GM12878 (cell line): ENCODE results near the gene TOX4. TPM values are rescaled to one million over a fixed set of nuclear protein-coding genes. Genes with fewer than 3 reads are reported as not detected.

Experiments
- ATAC-seq: fragments of 200-7000 bp; cut with Tn5 transposase; 3 replicates; pipeline ENCODE4 v1.9.1; 2020; ENCODE audit warnings: mild to moderate bottlenecking, moderate library complexity
- BruUV-seq: library from RNA; stranded (reverse); fragments of 400-500 nt; replicated peaks from 2 replicates; lab custom pipeline; 2021; lab: Mats Ljungman, UMichigan
- CTCF ChIA-PET: fragments of 300-600 bp; sonication (Branson Sonifier 250); formaldehyde crosslinking; extraction: SDS; loops from one replicate; lab custom pipeline; 2021; ENCODE audit warnings: inconsistent platforms; lab: Yijun Ruan, JAX
- POLR2A ChIA-PET: fragments of 350-600 bp; formaldehyde crosslinking; extraction: SDS; loops from one replicate; lab custom pipeline; 2021; ENCODE audit warnings: inconsistent platforms; lab: Charles Lee
- RAD21 ChIA-PET: fragments of 300-600 bp; sonication (Branson Sonifier 250); formaldehyde crosslinking; loops from one replicate; lab custom pipeline; 2023; ENCODE audit warnings: antibody characterized with exemption; ENCODE audit not compliant: unreplicated experiment; lab: Charles Lee
- SMC1A ChIA-PET: fragments of 300-600 bp; sonication (Branson Sonifier 250); formaldehyde crosslinking; loops from one replicate; lab custom pipeline; 2023; ENCODE audit not compliant: unreplicated experiment, uncharacterized antibody; lab: Charles Lee
- DNase-seq: peaks from one replicate; pipeline ENCODE4 v3.0.0-alpha.2; 2011; ENCODE audit warnings: low read depth, low spot score
- FAIRE-seq: peaks from 3 replicates; lab custom pipeline; 2011; peaks lifted over from hg19 to GRCh38; lab: Jason Lieb, UNC
- H2AFZ ChIP-seq: 2 replicates; pipeline ENCODE4 v1.6.0; 2011; ENCODE audit warnings: low read depth, low read length, control low read depth; ENCODE audit not compliant: control insufficient read depth
- H3K27ac ChIP-seq: 2 replicates; pipeline ENCODE4 v1.5.1; 2011; ENCODE audit warnings: control low read depth; ENCODE audit not compliant: control insufficient read depth, insufficient read depth
- H3K27me3 ChIP-seq, 2 experiments: replicated peaks in 1 of 2; 2 replicates each; pipeline versions ENCODE4 v1.6.0 to v1.6.1; 2011; ENCODE audit warnings: low read length in 1 of 2; ENCODE audit not compliant: control insufficient read depth in 2 of 2, insufficient read depth in 2 of 2
- H3K36me3 ChIP-seq, 2 experiments: 2 replicates each; pipeline ENCODE4 v1.5.1; 2011; ENCODE audit warnings: low read length in 1 of 2; ENCODE audit not compliant: control insufficient read depth in 2 of 2, insufficient read depth in 2 of 2
- H3K4me1 ChIP-seq: 2 replicates; pipeline ENCODE4 v1.6.1; 2011; ENCODE audit warnings: mild to moderate bottlenecking, low read length, moderate library complexity, mixed read lengths; ENCODE audit not compliant: control insufficient read depth, insufficient read depth
- H3K4me2 ChIP-seq: 2 replicates; pipeline ENCODE4 v1.6.0; 2011; ENCODE audit warnings: control low read depth; ENCODE audit not compliant: control insufficient read depth, insufficient read depth
- H3K4me3 ChIP-seq: fragments of 200-600 bp; sonication (generic); 2 replicates; pipeline ENCODE4 v1.5.1; 2016
- H3K79me2 ChIP-seq: 2 replicates; pipeline ENCODE4 v1.6.0; 2011; ENCODE audit warnings: low read length; ENCODE audit not compliant: control insufficient read depth, insufficient read depth
- H3K9ac ChIP-seq: 2 replicates; pipeline ENCODE4 v1.8.0; 2011; ENCODE audit warnings: low read length, control low read depth, mixed read lengths; ENCODE audit not compliant: control insufficient read depth, insufficient read depth
- H3K9me3 ChIP-seq: replicated peaks from 3 replicates; pipeline ENCODE4 v1.5.1; 2011; ENCODE audit warnings: mild to moderate bottlenecking, low read length; ENCODE audit not compliant: control insufficient read depth, insufficient read depth
- H4K20me1 ChIP-seq: 2 replicates; pipeline ENCODE4 v1.6.0; 2011; ENCODE audit not compliant: control insufficient read depth, insufficient read depth
- ATF7 ChIP-seq: fragments of 450-650 bp; IDR thresholded peaks from 2 replicates; pipeline ENCODE4 v1.6.1; 2016; ENCODE audit warnings: low read depth, mild to moderate bottlenecking
- BCLAF1 ChIP-seq: fragments of 450-650 bp; IDR thresholded peaks from 2 replicates; pipeline ENCODE4 v1.6.1; 2017; ENCODE audit warnings: antibody characterized with exemption, mild to moderate bottlenecking, moderate library complexity
- CHD2 ChIP-seq: IDR thresholded peaks from 2 replicates; pipeline ENCODE4 v1.6.1; 2011; ENCODE audit warnings: low read depth, low read length, improper control_type of control experiment, borderline replicate concordance
- EP300 ChIP-seq, 2 experiments: fragments of 150-350 bp in 1 of 2; IDR thresholded peaks; 2 replicates each; pipeline ENCODE4 v1.6.1; 2011 to 2012; ENCODE audit warnings: low read depth in 2 of 2, low read length in 2 of 2, borderline replicate concordance in 1 of 2, improper control_type of control experiment in 1 of 2, inconsistent platforms in 1 of 2; ENCODE audit not compliant: control insufficient read depth in 1 of 2
- FOXK2 ChIP-seq: fragments of 450-650 bp; IDR thresholded peaks from 2 replicates; pipeline ENCODE4 v1.6.1; 2017; ENCODE audit warnings: mild to moderate bottlenecking, moderate library complexity
- IKZF1 ChIP-seq: fragments of 450-650 bp; conservative IDR thresholded peaks from 2 replicates; pipeline ENCODE4 v1.6.1; 2017; ENCODE audit warnings: antibody characterized with exemption, mild to moderate bottlenecking
- IKZF2 ChIP-seq, 2 experiments: fragments of 450-650 bp; IDR thresholded peaks; 2 replicates each; pipeline ENCODE4 v1.6.1; 2017; ENCODE audit warnings: mild to moderate bottlenecking in 2 of 2, moderate library complexity in 2 of 2
- MEF2B ChIP-seq: fragments of 450-650 bp; IDR thresholded peaks from 2 replicates; pipeline ENCODE4 v1.6.1; 2018; ENCODE audit warnings: mild to moderate bottlenecking, moderate library complexity; ENCODE audit not compliant: partially characterized antibody, poor library complexity, severe bottlenecking
- NBN ChIP-seq: fragments of 450-650 bp; IDR thresholded peaks from 2 replicates; pipeline ENCODE4 v1.6.1; 2016
- NR2C1 ChIP-seq: fragments of 450-650 bp; IDR thresholded peaks from 2 replicates; pipeline ENCODE4 v1.6.1; 2017; ENCODE audit warnings: antibody characterized with exemption, mild to moderate bottlenecking, moderate library complexity
- NR2F1 ChIP-seq: fragments of 450-650 bp; conservative IDR thresholded peaks from 2 replicates; pipeline ENCODE4 v1.6.1; 2017; ENCODE audit warnings: mild to moderate bottlenecking
- POU2F2 ChIP-seq: IDR thresholded peaks from 3 replicates; pipeline ENCODE4 v1.6.1; 2011; ENCODE audit warnings: low read depth, mild to moderate bottlenecking, low read length, borderline replicate concordance
- RAD21 ChIP-seq: IDR thresholded peaks from 2 replicates; pipeline ENCODE4 v1.6.1; 2011; ENCODE audit warnings: mild to moderate bottlenecking, low read depth, low read length, moderate library complexity; ENCODE audit not compliant: insufficient read depth
- SMC3 ChIP-seq: IDR thresholded peaks from 2 replicates; pipeline ENCODE4 v1.6.1; 2011; ENCODE audit warnings: low read length, improper control_type of control experiment, borderline replicate concordance
- TCF12 ChIP-seq: IDR thresholded peaks from 2 replicates; pipeline ENCODE4 v1.6.1; 2011; ENCODE audit warnings: low read depth, mild to moderate bottlenecking, low read length
- YY1 ChIP-seq: IDR thresholded peaks from 2 replicates; pipeline ENCODE4 v1.6.1; 2011; ENCODE audit warnings: low read depth, mild to moderate bottlenecking, low read length
- WGBS: methylation state at CpG from one replicate; pipeline ENCODE4 v1.1.6; 2016; ENCODE audit warnings: low lambda C conversion rate; ENCODE audit not compliant: insufficient replicate concordance, insufficient coverage; ENCODE audit errors: missing lambda C conversion rate; 5-methylcytosine and 5-hydroxymethylcytosine counted together
- in situ Hi-C: fragments of 300-500 bp; cut with MboI; formaldehyde crosslinking; loops from 9 replicates; pipeline ENCODE4 v1.14.3; 2018; ENCODE audit warnings: mixed read lengths
- intact Hi-C: fragments of 100-400 bp; cut with micrococcal nuclease; formaldehyde crosslinking; loops from one replicate; pipeline ENCODE4 v1.14.2; 2022; ENCODE audit not compliant: unreplicated experiment
- polyA plus RNA-seq, 11 experiments: library from polyadenylated mRNA; depleted of rRNA in 4 of 11; unstranded in 6 of 11; stranded (reverse) in 5 of 11; fragments of >200 nt; fragmentation: Nextera tagmentation in 4 of 11; fragmentation: Illumina TruSeq in 1 of 11; extraction: Ambion mirVana in 4 of 11; extraction: Trizol in 1 of 11; gene quantifications; 1 replicate in 1 of 11; 2 replicates in 10 of 11; pipeline versions ENCODE4 v1.2.1 to v1.2.3, GENCODE V29; 2011 to 2016; ENCODE audit warnings: inconsistent platforms in 2 of 11, missing spikeins in 2 of 11, low read depth in 1 of 11
- total RNA-seq, 4 experiments: library from RNA; depleted of rRNA in 3 of 4; stranded (reverse); fragments of >200 nt in 3 of 4; fragmentation: Illumina TruSeq in 1 of 4; extraction: Trizol in 1 of 4; gene quantifications; 2 replicates each; pipeline versions ENCODE4 v1.2.1 to v1.2.3, GENCODE V29; 2013 to 2021
- TF ChIP-seq, protein P1 (sequence below), 3 experiments: IDR thresholded peaks in 2 of 3; conservative IDR thresholded peaks in 1 of 3; 2 replicates each; pipeline ENCODE4 v1.5.1; 2011; ENCODE audit warnings: low read depth in 3 of 3, low read length in 3 of 3, mild to moderate bottlenecking in 3 of 3, control low read depth in 2 of 3, moderate library complexity in 2 of 3, inconsistent platforms in 1 of 3, mixed read lengths in 1 of 3; ENCODE audit not compliant: control insufficient read depth in 2 of 3, insufficient read depth in 1 of 3; ENCODE audit errors: extremely low read depth in 1 of 3

Gene TOX4
- total and polyA plus RNA-seq, 10 of the 15 experiments (the other 5 are each of a cell fraction or from before 2014, with no cell fraction given) = 18.4 to 113 (median 55.2) TPM

GRCh38 chr14:21498540-21499526, 21.8 kb downstream of the TOX4 start:
- FAIRE-seq (peak; percentile 86), DNase-seq (no peak), ATAC-seq (peak; percentile 89)
- Histone ChIP-seq H2AFZ (no peak overlapping the region), H3K36me3 (peaks cover 11 to 43% of the 10 kb centered on the region in 2 experiments), H3K4me1 (no peaks in the 10 kb centered on the region), H3K4me3 (no peak overlapping the region), H4K20me1 (no peaks in the 10 kb centered on the region), H3K9me3 (no peaks in the 10 kb centered on the region), H3K79me2 (peaks cover 2% of the 10 kb centered on the region; the same call in 1 of the 2 replicates), H3K27me3 (no peaks in the 10 kb centered on the region), H3K4me2 (no peak overlapping the region), H3K9ac (no peak overlapping the region), H3K27ac (0 out of 2 replicates have a peak overlapping the region, but pooled peaks have one; percentile 2)
- in situ Hi-C loops (no loop called here), intact Hi-C loops (loop anchor here (1.0 kb wide), 1 partner anchor 58 kb away; no protein-coding TSS in a partner anchor)
- ChIA-PET SMC1A (interaction anchor here (0.6 to 3.6 kb wide), 41 partner anchors 9 to 1328 kb away, joined by 3 to 133 read pairs (median 4); partner anchors contain the start of genes CHD8, METTL3, RAB2B and SALL2), CTCF (interaction anchor here (0.6 to 7.8 kb wide), 39 partner anchors 11 to 394 kb away, joined by 3 to 207 read pairs (median 5); partner anchors contain the start of genes CHD8, METTL3, RAB2B and SALL2), RAD21 (interaction anchor here (0.7 to 6.1 kb wide), 29 partner anchors 8 to 406 kb away, joined by 3 to 141 read pairs (median 4); partner anchors contain the start of genes CHD8, METTL3, OR10G3 and RAB2B), POLR2A (interaction anchor here (0.7 to 1.8 kb wide), 8 partner anchors 10 to 58 kb away, joined by 3 to 13 read pairs (median 6); partner anchors contain the start of genes CHD8, METTL3 and SALL2)
- WGBS = 65% methylated on average over 5 of the region's 5 CpGs
- TSS peak; percentile 17 for BruUV-seq
- TF ChIP-seq FOXK2 (no peak), BCLAF1 (no peak), YY1 (0 out of 2 replicates have a peak, but pooled peaks have one; percentile 19), NBN (0 out of 2 replicates have a peak, but pooled peaks have one; percentile 28), ATF7 (peak; percentile 50; the same call in 1 of the 2 replicates), IKZF2 (IDR thresholded peaks at IDR 0.05) (peak; percentile 19 to 58; a peak in 1 of 4 replicates), MEF2B (peak; percentile 74), NR2C1 (0 out of 2 replicates have a peak, but pooled peaks have one; percentile 17), NR2F1 (peak; percentile 92), TCF12 (no peak), CHD2 (no peak), SMC3 (peak; percentile 83; the same call in 1 of the 2 replicates), IKZF1 (peak; percentile 39; the same call in 1 of the 2 replicates), POU2F2 (no peak), EP300 (IDR thresholded peaks at IDR 0.05; ENCODE audit: borderline replicate concordance in 1 of 2, control insufficient read depth in 1 of 2, low read depth in 2 of 2, low read length in 2 of 2) (peak; percentile 15; a peak in 1 of 4 replicates), RAD21 (peak; percentile 74)
- TF ChIP-seq, protein P1, sequence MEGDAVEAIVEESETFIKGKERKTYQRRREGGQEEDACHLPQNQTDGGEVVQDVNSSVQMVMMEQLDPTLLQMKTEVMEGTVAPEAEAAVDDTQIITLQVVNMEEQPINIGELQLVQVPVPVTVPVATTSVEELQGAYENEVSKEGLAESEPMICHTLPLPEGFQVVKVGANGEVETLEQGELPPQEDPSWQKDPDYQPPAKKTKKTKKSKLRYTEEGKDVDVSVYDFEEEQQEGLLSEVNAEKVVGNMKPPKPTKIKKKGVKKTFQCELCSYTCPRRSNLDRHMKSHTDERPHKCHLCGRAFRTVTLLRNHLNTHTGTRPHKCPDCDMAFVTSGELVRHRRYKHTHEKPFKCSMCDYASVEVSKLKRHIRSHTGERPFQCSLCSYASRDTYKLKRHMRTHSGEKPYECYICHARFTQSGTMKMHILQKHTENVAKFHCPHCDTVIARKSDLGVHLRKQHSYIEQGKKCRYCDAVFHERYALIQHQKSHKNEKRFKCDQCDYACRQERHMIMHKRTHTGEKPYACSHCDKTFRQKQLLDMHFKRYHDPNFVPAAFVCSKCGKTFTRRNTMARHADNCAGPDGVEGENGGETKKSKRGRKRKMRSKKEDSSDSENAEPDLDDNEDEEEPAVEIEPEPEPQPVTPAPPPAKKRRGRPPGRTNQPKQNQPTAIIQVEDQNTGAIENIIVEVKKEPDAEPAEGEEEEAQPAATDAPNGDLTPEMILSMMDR (IDR thresholded peaks at IDR 0.05 in 2 of 3, conservative IDR thresholded peaks at IDR 0.05 in 1 of 3; ENCODE audit: control insufficient read depth in 2 of 3, extremely low read depth in 1 of 3, insufficient read depth in 1 of 3, low read depth in 3 of 3, low read length in 3 of 3) = peak; percentile 34 to 61 (median 42)
